Caco-2 (cell line): ENCODE data around the gene NMT2. TPM values are rescaled to one million over a fixed set of nuclear protein-coding genes. Genes with fewer than 3 reads are reported as not detected.

Source experiments
- BruUV-seq: library from RNA; stranded (reverse); fragments of 400-500 nt; replicated peaks from 2 replicates; lab custom pipeline; 2021; lab: Mats Ljungman, UMichigan
- CTCF ChIA-PET: fragments of 300-600 bp; sonication (Branson Sonifier 250); formaldehyde crosslinking; loops from one replicate; lab custom pipeline; 2022; ENCODE audit warnings: antibody characterized with exemption; lab: Charles Lee
- POLR2A ChIA-PET: fragments of 300-600 bp; sonication (Branson Sonifier 250); formaldehyde crosslinking; loops from one replicate; lab custom pipeline; 2022; ENCODE audit warnings: antibody characterized with exemption; lab: Charles Lee
- DNase-seq, 2 experiments: peaks; one replicate each; pipeline versions ENCODE4 v3.0.0 to v3.0.0-alpha.2; 2020 to 2022
- H3K27me3 ChIP-seq: replicated peaks from 2 replicates; pipeline ENCODE4 v1.6.0; 2011; ENCODE audit warnings: low read length; ENCODE audit not compliant: control insufficient read depth, insufficient read depth
- H3K36me3 ChIP-seq: 2 replicates; pipeline ENCODE4 v1.5.1; 2011; ENCODE audit warnings: low read length; ENCODE audit not compliant: control insufficient read depth, insufficient read depth
- H3K4me1 ChIP-seq: fragments of 250-450 bp; sonication (Bioruptor Pico); 2 replicates; pipeline ENCODE4 v1.5.1; 2020; ENCODE audit warnings: mild to moderate bottlenecking
- H3K4me3 ChIP-seq: 2 replicates; pipeline ENCODE4 v1.5.1; 2011; ENCODE audit warnings: low read depth, mild to moderate bottlenecking, control low read depth, low read length
- H3K9me3 ChIP-seq: fragments of 250-450 bp; sonication (Bioruptor Pico); 2 replicates; pipeline ENCODE4 v1.5.1; 2020; ENCODE audit warnings: mild to moderate bottlenecking, moderate library complexity
- H3K27ac Mint-ChIP-seq: one replicate; pipeline ENCODE4 v1.8.0; 2022; ENCODE audit warnings: mixed read lengths; ENCODE audit not compliant: unreplicated experiment
- H3K27me3 Mint-ChIP-seq: one replicate; pipeline ENCODE4 v1.8.0; 2022; ENCODE audit warnings: mixed read lengths; ENCODE audit not compliant: insufficient read depth, unreplicated experiment
- H3K36me3 Mint-ChIP-seq: one replicate; pipeline ENCODE4 v1.8.0; 2022; ENCODE audit warnings: mild to moderate bottlenecking, mixed read lengths; ENCODE audit not compliant: insufficient read depth, unreplicated experiment
- H3K4me1 Mint-ChIP-seq: one replicate; pipeline ENCODE4 v1.8.0; 2022; ENCODE audit warnings: low read depth, mixed read lengths; ENCODE audit not compliant: unreplicated experiment
- H3K4me3 Mint-ChIP-seq: one replicate; pipeline ENCODE4 v1.8.0; 2022; ENCODE audit warnings: mild to moderate bottlenecking, moderate library complexity, mixed read lengths; ENCODE audit not compliant: unreplicated experiment
- H3K9me3 Mint-ChIP-seq: one replicate; pipeline ENCODE4 v1.8.0; 2022; ENCODE audit warnings: mixed read lengths; ENCODE audit not compliant: unreplicated experiment
- CTCF ChIP-seq, 2 experiments: fragments of 200-600 bp in 1 of 2; IDR thresholded peaks; 1 replicate in 1 of 2; 2 replicates in 1 of 2; pipeline versions ENCODE4 v1.5.1 to v1.8.0; 2011 to 2022; ENCODE audit warnings: antibody characterized with exemption in 1 of 2, control low read depth in 1 of 2, inconsistent platforms in 1 of 2, low read depth in 1 of 2, low read length in 1 of 2, mild to moderate bottlenecking in 1 of 2, moderate library complexity in 1 of 2; ENCODE audit not compliant: insufficient read depth in 1 of 2, severe bottlenecking in 1 of 2, unreplicated experiment in 1 of 2
- intact Hi-C: fragments of 100-400 bp; cut with micrococcal nuclease; formaldehyde crosslinking; loops from one replicate; pipeline ENCODE4 v1.10.0; 2022; ENCODE audit not compliant: unreplicated experiment
- total RNA-seq: library from RNA; stranded (reverse); gene quantifications from 2 replicates; pipeline ENCODE4 v1.2.3, GENCODE V29; 2022

Gene NMT2
- total RNA-seq, 1 experiment from 2014 or later = 28.1 TPM

GRCh38 chr10:15122477-15123030, 45.9 kb downstream of the NMT2 start:
- intact Hi-C loops = no loop called here
- H3K4me3 Mint-ChIP-seq = no peak overlapping the region
- H3K27me3 ChIP-seq = no peaks in the 10 kb centered on the region
- no TSS peak for BruUV-seq
- POLR2A ChIA-PET = no interaction called here
- H3K27ac Mint-ChIP-seq = no peak overlapping the region
- DNase-seq = no peak
- CTCF ChIA-PET = no interaction called here
- H3K4me1 ChIP-seq = no peaks in the 10 kb centered on the region
- peaks cover 2% of the 10 kb centered on the region; the same call in 1 of the 2 replicates for H3K36me3 ChIP-seq
- H3K4me3 ChIP-seq = no peak overlapping the region
- no peaks in the 10 kb centered on the region for H3K9me3 ChIP-seq
- no peaks in the 10 kb centered on the region for H3K9me3 Mint-ChIP-seq
- H3K4me1 Mint-ChIP-seq = no peaks in the 10 kb centered on the region
- H3K36me3 Mint-ChIP-seq = peaks cover 12% of the 10 kb centered on the region
- TF ChIP-seq CTCF (IDR thresholded peaks at IDR 0.05; ENCODE audit: insufficient read depth in 1 of 2, low read depth in 1 of 2, low read length in 1 of 2, severe bottlenecking in 1 of 2, unreplicated experiment in 1 of 2) = no peak
- H3K27me3 Mint-ChIP-seq = no peaks in the 10 kb centered on the region

DNA sequence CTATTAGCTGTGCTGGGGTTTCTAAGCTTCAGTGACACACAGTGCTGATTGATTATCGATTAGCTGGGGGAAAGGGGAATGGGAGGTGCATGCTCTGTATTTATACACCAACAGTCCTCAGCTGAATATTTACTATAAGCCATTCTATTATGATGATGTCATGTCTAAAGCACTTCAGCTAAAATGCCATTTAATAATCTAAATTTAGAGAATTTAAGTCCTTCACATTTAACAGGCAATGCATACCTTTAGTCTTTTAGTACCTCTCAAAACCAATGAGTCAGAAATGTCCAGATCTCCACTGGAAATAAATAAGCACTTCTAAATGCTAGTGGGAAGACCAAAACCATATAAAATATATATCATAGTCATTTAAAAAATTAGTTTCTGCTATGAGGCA, 46.8 kb downstream of the NMT2 start:
- H3K36me3 ChIP-seq = peaks cover 2% of the 10 kb centered on the region; the same call in 1 of the 2 replicates
- H3K9me3 ChIP-seq = no peaks in the 10 kb centered on the region
- Mint-ChIP-seq H3K4me1 (no peaks in the 10 kb centered on the region), H3K9me3 (no peaks in the 10 kb centered on the region), H3K4me3 (no peak overlapping the region), H3K27ac (no peak overlapping the region), H3K27me3 (no peaks in the 10 kb centered on the region), H3K36me3 (peaks cover 11% of the 10 kb centered on the region)
- intact Hi-C loops = no loop called here
- CTCF ChIA-PET = no interaction called here
- H3K27me3 ChIP-seq = no peaks in the 10 kb centered on the region
- H3K4me3 ChIP-seq = no peak overlapping the region
- DNase-seq = no peak
- TF ChIP-seq CTCF (IDR thresholded peaks at IDR 0.05; ENCODE audit: insufficient read depth in 1 of 2, low read depth in 1 of 2, low read length in 1 of 2, severe bottlenecking in 1 of 2, unreplicated experiment in 1 of 2) = no peak
- POLR2A ChIA-PET = no interaction called here
- BruUV-seq = no TSS peak
- no peaks in the 10 kb centered on the region for H3K4me1 ChIP-seq

- Mint-ChIP-seq H3K4me1 (no peaks in the 10 kb centered on the region), H3K27me3 (no peaks in the 10 kb centered on the region), H3K27ac (no peak overlapping the region), H3K4me3 (no peak overlapping the region), H3K9me3 (no peaks in the 10 kb centered on the region), H3K36me3 (no peaks in the 10 kb centered on the region)
- ChIA-PET POLR2A (no interaction called here), CTCF (no interaction called here)
- Histone ChIP-seq H3K4me1 (no peaks in the 10 kb centered on the region), H3K27me3 (no peaks in the 10 kb centered on the region), H3K4me3 (no peak overlapping the region), H3K9me3 (no peaks in the 10 kb centered on the region), H3K36me3 (no peaks in the 10 kb centered on the region; the same call in 1 of the 2 replicates)
- no peak for DNase-seq
- no peak for TF ChIP-seq CTCF (IDR thresholded peaks at IDR 0.05; ENCODE audit: insufficient read depth in 1 of 2, low read depth in 1 of 2, low read length in 1 of 2, severe bottlenecking in 1 of 2, unreplicated experiment in 1 of 2)
- BruUV-seq = no TSS peak
- intact Hi-C loops = no loop called here
Measured at GRCh38 chr10:15120523-15120922, 48.0 kb downstream of the NMT2 start.
